Uterus (tissue), 4 donors: ENCODE measurements around the gene STBD1. TPM values are rescaled to one million over a fixed set of nuclear protein-coding genes. Genes with fewer than 3 reads are reported as not detected.
"Not testable (repeated sequence)": the region's sequence is repeated elsewhere in the genome, so short reads cannot be mapped to it uniquely, and the experiment has no call there.

ENCODE experiments used
- DNase-seq, 2 donors: peaks; one replicate each; pipeline ENCODE4 v3.0.0-alpha.2; 2019 to 2020
- H3K27ac ChIP-seq, 2 donors: fragments of 200-600 bp; sonication (generic); 1 replicate in 1 of 2; 2 replicates in 1 of 2; pipeline ENCODE4 v1.5.1; 2016 to 2018
- H3K27me3 ChIP-seq, 2 donors: fragments of 200-600 bp; sonication (generic); one replicate each; pipeline ENCODE4 v1.5.1; 2018 to 2019; ENCODE audit warnings: control low read depth in 1 of 2
- H3K36me3 ChIP-seq, 2 donors: fragments of 200-600 bp; sonication (generic); one replicate each; pipeline ENCODE4 v1.5.1; 2019; ENCODE audit warnings: control low read depth in 1 of 2
- H3K4me1 ChIP-seq, 2 donors: fragments of 200-600 bp; sonication (generic); one replicate each; pipeline ENCODE4 v1.5.1; 2018 to 2019; ENCODE audit warnings: control low read depth in 1 of 2
- H3K4me3 ChIP-seq, 2 donors: fragments of 200-600 bp; sonication (generic); 1 replicate in 1 of 2; 2 replicates in 1 of 2; pipeline ENCODE4 v1.5.1; 2018 to 2019; ENCODE audit warnings: mild to moderate bottlenecking in 1 of 2
- H3K9me3 ChIP-seq, 2 donors: fragments of 200-600 bp; sonication (generic); one replicate each; pipeline ENCODE4 v1.5.1; 2019; ENCODE audit warnings: control low read depth in 1 of 2
- CTCF ChIP-seq, 4 experiments: fragments of 200-600 bp in 2 of 4; fragments of 450-650 bp in 2 of 4; sonication (generic) in 2 of 4; IDR thresholded peaks; one replicate each; pipeline ENCODE4 v1.5.1; 2016 to 2019; ENCODE audit warnings: antibody characterized with exemption in 4 of 4, mild to moderate bottlenecking in 2 of 4, moderate library complexity in 1 of 4
- POLR2A ChIP-seq, 2 donors: fragments of 450-650 bp; IDR thresholded peaks; one replicate each; pipeline ENCODE4 v1.6.1; 2016; ENCODE audit warnings: antibody characterized with exemption in 2 of 2, mild to moderate bottlenecking in 1 of 2, moderate library complexity in 1 of 2
- intact Hi-C: fragments of 100-400 bp; cut with DNase I; formaldehyde crosslinking; loops from one replicate; pipeline ENCODE4 v1.15.1; 2023; ENCODE audit warnings: low total_unique reads
- total RNA-seq, 4 donors: library from RNA; depleted of rRNA in 3 of 4; stranded (reverse); fragments of >200 nt in 3 of 4; gene quantifications; one replicate each; pipeline versions ENCODE4 v1.1.0 to v1.2.4, GENCODE V29; 2014 to 2023
- donor health status: DM: yes; HTN: yes; CAD: no.

The STBD1 gene
- total RNA-seq, 4 donors from 2014 or later, result 0.59 to 5.5 (median 2.2) TPM

- Histone ChIP-seq H3K36me3 (no peaks in the 10 kb centered on the region), H3K9me3 (no peaks in the 10 kb centered on the region), H3K4me3 (no peak overlapping the region), H3K4me1 (no peaks in the 10 kb centered on the region), H3K27me3 (no peaks in the 10 kb centered on the region), H3K27ac (no peak overlapping the region)
- intact Hi-C loops, result no loop called here
- DNase-seq, result no peak
- TF ChIP-seq POLR2A (IDR thresholded peaks at IDR 0.05) (no peak), CTCF (IDR thresholded peaks at IDR 0.05) (no peak)
Measured at GRCh38 chr4:76278583-76278982, 27.9 kb upstream of the STBD1 start.

- Histone ChIP-seq H3K4me1 (no peaks in the 10 kb centered on the region), H3K36me3 (no peaks in the 10 kb centered on the region), H3K27ac (no peak overlapping the region), H3K27me3 (no peaks in the 10 kb centered on the region), H3K9me3 (no peaks in the 10 kb centered on the region), H3K4me3 (no peak overlapping the region)
- intact Hi-C loops, result no loop called here
- DNase-seq, result no peak
- no peak for TF ChIP-seq POLR2A (IDR thresholded peaks at IDR 0.05)
- TF ChIP-seq CTCF (IDR thresholded peaks at IDR 0.05), result no peak
Measured at GRCh38 chr4:76279462-76279861, 27.1 kb upstream of the STBD1 start.

GRCh38 chr4:76280488-76281441 lies 25.8 kb upstream of the STBD1 start:
- no peak overlapping the region for H3K27ac ChIP-seq
- H3K4me1 ChIP-seq, result no peaks in the 10 kb centered on the region
- H3K27me3 ChIP-seq, result no peaks in the 10 kb centered on the region
- H3K4me3 ChIP-seq, result no peak overlapping the region
- H3K9me3 ChIP-seq, result no peaks in the 10 kb centered on the region
- no peak for TF ChIP-seq CTCF (IDR thresholded peaks at IDR 0.05)
- TF ChIP-seq POLR2A (IDR thresholded peaks at IDR 0.05), result no peak
- intact Hi-C loops, result no loop called here
- no peak for DNase-seq
- H3K36me3 ChIP-seq, result no peaks in the 10 kb centered on the region

GRCh38 chr4:76281594-76281993 lies 24.9 kb upstream of the STBD1 start:
- DNase-seq, H3K36me3 ChIP-seq, intact Hi-C loops, H3K4me1 ChIP-seq, H3K4me3 ChIP-seq, H3K27me3 ChIP-seq, H3K27ac ChIP-seq, H3K9me3 ChIP-seq: not testable (repeated sequence)

- intact Hi-C loops, result no loop called here
- no peaks in the 10 kb centered on the region for H3K4me1 ChIP-seq
Measured at GRCh38 chr4:76282941-76283689, 23.4 kb upstream of the STBD1 start.

More at GRCh38 chr4:76282941-76283689, 23.4 kb upstream of the STBD1 start:
- H3K36me3 ChIP-seq, result no peaks in the 10 kb centered on the region
- TF ChIP-seq CTCF (IDR thresholded peaks at IDR 0.05), result no peak
- TF ChIP-seq POLR2A (IDR thresholded peaks at IDR 0.05), result no peak
- no peak overlapping the region for H3K4me3 ChIP-seq
- H3K27me3 ChIP-seq, result no peaks in the 10 kb centered on the region
- H3K27ac ChIP-seq, result no peak overlapping the region
- no peaks in the 10 kb centered on the region for H3K9me3 ChIP-seq
- DNase-seq, result no peak
